Stomach smooth muscle (tissue), 2 donors: ENCODE data around the gene CLDN7.
A peak's percentile ranks its signal among the peaks of the same experiment; 100 is the strongest.

ENCODE experiments used
- H3K27ac ChIP-seq: one replicate; pipeline ENCODE4 v1.7.0; 2013; ENCODE audit warnings: mild to moderate bottlenecking, low read length, inconsistent platforms
- H3K27me3 ChIP-seq, 2 donors: one replicate each; pipeline ENCODE4 v1.7.0; 2013; ENCODE audit warnings: low read length in 2 of 2; ENCODE audit not compliant: insufficient read depth in 2 of 2, control insufficient read depth in 1 of 2
- H3K36me3 ChIP-seq, 2 donors: one replicate each; pipeline ENCODE4 v1.7.0; 2013; ENCODE audit warnings: low read length in 2 of 2; ENCODE audit not compliant: control insufficient read depth in 2 of 2, insufficient read depth in 2 of 2
- H3K4me1 ChIP-seq: one replicate; pipeline ENCODE4 v1.7.0; 2013; ENCODE audit warnings: low read length; ENCODE audit not compliant: control insufficient read depth, insufficient read depth
- H3K4me3 ChIP-seq, 2 donors: one replicate each; pipeline ENCODE4 v1.7.0; 2013; ENCODE audit warnings: low read length in 2 of 2
- H3K9ac ChIP-seq, 2 donors: one replicate each; pipeline ENCODE4 v1.7.0; 2013; ENCODE audit warnings: low read length in 2 of 2, mild to moderate bottlenecking in 1 of 2
- H3K9me3 ChIP-seq, 2 donors: one replicate each; pipeline ENCODE4 v1.7.0; 2013; ENCODE audit warnings: low read length in 2 of 2; ENCODE audit not compliant: control insufficient read depth in 2 of 2
- donor health status: healthy.
- donor health status: Pancreatic carcinoma.

The CLDN7 gene

GRCh38 chr17:7224110-7224509 is 38.2 kb downstream of the CLDN7 start:
- Histone ChIP-seq H3K27ac (no peak overlapping the region), H3K36me3 (peaks cover 47 to 57% of the 10 kb centered on the region in 2 donors), H3K9ac (no peak overlapping the region), H3K9me3 (no peaks in the 10 kb centered on the region), H3K4me1 (peaks cover 28% of the 10 kb centered on the region), H3K4me3 (no peak overlapping the region), H3K27me3 (no peaks in the 10 kb centered on the region)

GRCh38 chr17:7223375-7223774 is 38.9 kb downstream of the CLDN7 start:
- no peak overlapping the region for H3K9ac ChIP-seq

DNA sequence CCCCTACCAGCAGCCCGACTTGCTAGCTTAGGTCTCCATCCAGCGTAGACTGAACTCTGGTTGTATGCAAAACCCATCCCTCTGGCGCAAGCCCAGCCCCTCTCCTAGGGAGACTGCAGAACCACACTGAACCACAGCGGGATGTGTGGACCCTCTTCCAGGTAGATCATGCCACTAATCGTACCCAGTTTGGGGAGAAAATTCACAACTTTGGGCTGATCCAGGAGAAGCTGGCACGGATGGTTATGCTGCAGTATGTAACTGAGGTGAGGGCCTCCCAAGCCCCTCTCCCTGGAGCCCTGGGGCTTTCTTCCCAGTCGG is 39.3 kb downstream of the CLDN7 start:
- peaks cover 38% of the 10 kb centered on the region for H3K4me1 ChIP-seq
- no peak overlapping the region for H3K4me3 ChIP-seq
- H3K36me3 ChIP-seq = peaks cover 39 to 45% of the 10 kb centered on the region in 2 donors
- no peaks in the 10 kb centered on the region for H3K27me3 ChIP-seq
- H3K9me3 ChIP-seq = no peaks in the 10 kb centered on the region
- H3K9ac ChIP-seq = no peak overlapping the region
- H3K27ac ChIP-seq = no peak overlapping the region

More at GRCh38 chr17:7223375-7223774, 38.9 kb downstream of the CLDN7 start:
- Histone ChIP-seq H3K4me1 (peaks cover 34% of the 10 kb centered on the region), H3K4me3 (no peak overlapping the region), H3K27me3 (no peaks in the 10 kb centered on the region), H3K36me3 (peaks cover 43 to 50% of the 10 kb centered on the region in 2 donors), H3K27ac (no peak overlapping the region), H3K9me3 (no peaks in the 10 kb centered on the region)

GRCh38 chr17:7222093-7222971 is 39.9 kb downstream of the CLDN7 start:
- no peaks in the 10 kb centered on the region for H3K27me3 ChIP-seq
- H3K4me3 ChIP-seq = no peak overlapping the region
- H3K9me3 ChIP-seq = no peaks in the 10 kb centered on the region
- peaks cover 35 to 42% of the 10 kb centered on the region in 2 donors for H3K36me3 ChIP-seq
- H3K9ac ChIP-seq = no peak overlapping the region
- peaks cover 43% of the 10 kb centered on the region for H3K4me1 ChIP-seq
- H3K27ac ChIP-seq = peak overlapping the region; percentile 96

GRCh38 chr17:7221278-7222092 is 40.8 kb downstream of the CLDN7 start:
- Histone ChIP-seq H3K4me3 (peak overlapping the region in 1 of 2 donors; percentile 87), H3K27ac (peak overlapping the region; percentile 96)

DNA sequence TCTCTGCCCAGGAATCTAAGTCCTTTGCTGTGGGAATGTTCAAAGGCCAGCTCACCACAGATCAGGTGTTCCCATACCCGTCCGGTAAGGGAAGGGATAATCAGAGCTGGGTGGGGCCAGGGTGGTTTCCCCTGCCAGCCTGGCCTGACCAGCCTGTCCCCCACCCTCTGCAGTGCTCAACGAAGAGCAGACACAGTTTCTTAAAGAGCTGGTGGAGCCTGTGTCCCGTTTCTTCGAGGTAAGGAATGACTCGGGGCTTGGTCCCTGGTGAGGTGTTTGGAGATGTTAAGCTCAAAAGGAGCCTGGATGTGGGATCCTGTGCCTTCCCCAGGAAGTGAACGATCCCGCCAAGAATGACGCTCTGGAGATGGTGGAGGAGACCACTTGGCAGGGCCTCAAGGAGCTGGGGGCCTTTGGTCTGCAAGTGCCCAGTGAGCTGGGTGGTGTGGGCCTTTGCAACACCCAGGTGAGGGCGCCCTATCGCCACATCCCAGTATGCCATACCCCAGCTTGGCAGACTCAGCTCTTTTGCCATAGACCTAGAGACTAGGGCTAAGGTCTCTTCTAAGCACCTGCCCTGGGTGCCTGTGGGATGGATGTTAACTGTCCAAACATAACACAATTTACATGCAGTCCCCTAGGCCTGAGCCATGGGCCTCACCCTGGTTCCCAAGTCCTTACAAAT is 41.5 kb downstream of the CLDN7 start:
- peak overlapping the region; percentile 96 for H3K27ac ChIP-seq
- peaks cover 25 to 29% of the 10 kb centered on the region in 2 donors for H3K36me3 ChIP-seq
- H3K9me3 ChIP-seq = no peaks in the 10 kb centered on the region
- peak overlapping the region; percentile 92 for H3K9ac ChIP-seq
- no peaks in the 10 kb centered on the region for H3K27me3 ChIP-seq
- peaks cover 56% of the 10 kb centered on the region for H3K4me1 ChIP-seq
- H3K4me3 ChIP-seq = peak overlapping the region; percentile 87 to 93

More at GRCh38 chr17:7221278-7222092, 40.8 kb downstream of the CLDN7 start:
- Histone ChIP-seq H3K9ac (peak overlapping the region in 1 of 2 donors; percentile 92), H3K9me3 (no peaks in the 10 kb centered on the region), H3K36me3 (peaks cover 27 to 34% of the 10 kb centered on the region in 2 donors), H3K4me1 (peaks cover 49% of the 10 kb centered on the region), H3K27me3 (no peaks in the 10 kb centered on the region)

DNA sequence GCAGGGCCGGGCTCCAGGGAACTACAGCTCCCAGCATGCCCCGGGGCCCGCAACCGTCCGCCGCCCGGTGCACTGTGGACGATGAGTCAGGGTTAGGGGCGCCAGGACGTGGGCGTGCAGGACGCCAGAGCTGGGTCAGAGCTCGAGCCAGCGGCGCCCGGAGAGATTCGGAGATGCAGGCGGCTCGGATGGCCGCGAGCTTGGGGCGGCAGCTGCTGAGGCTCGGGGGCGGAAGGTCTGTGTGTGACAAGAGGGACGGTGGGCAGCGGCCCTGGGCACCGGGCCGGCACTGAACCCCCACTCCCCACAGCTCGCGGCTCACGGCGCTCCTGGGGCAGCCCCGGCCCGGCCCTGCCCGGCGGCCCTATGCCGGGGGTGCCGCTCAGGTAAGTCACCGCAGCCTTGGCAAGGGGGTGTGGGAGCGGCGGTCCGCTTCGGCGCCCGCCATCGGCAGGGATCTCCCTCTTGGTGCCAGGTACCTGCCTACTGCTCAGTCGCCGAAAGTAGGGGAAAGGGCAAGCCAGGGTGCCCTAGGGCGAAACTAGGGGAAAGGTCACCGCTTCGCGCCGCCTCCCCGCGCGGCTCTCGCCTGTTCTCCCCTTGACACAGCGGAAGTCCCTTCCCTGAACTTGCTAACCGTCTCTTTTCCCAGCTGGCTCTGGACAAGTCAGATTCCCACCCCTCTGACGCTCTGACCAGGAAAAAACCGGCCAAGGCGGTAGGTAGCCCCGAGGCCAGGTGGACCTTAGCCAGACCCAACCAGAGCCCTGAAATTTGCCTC is 42.3 kb downstream of the CLDN7 start, which contains the start of the genes ACADVL and DLG4:
Gene ACADVL (plus strand): TSS at position 127 of the 781 bp plus-strand sequence. CDS start 47 bp downstream, at position 174.
Gene DLG4 (minus strand): TSS at position 25 of the 781 bp plus-strand sequence.
- Histone ChIP-seq H3K9me3 (no peaks in the 10 kb centered on the region), H3K4me3 (peak within 1 kb of the TSS; percentile 87 to 93), H3K36me3 (peaks cover 25 to 26% of the 10 kb centered on the region in 2 donors), H3K27me3 (no peaks in the 10 kb centered on the region), H3K27ac (peak within 1 kb of the TSS; percentile 96), H3K4me1 (peaks cover 62% of the 10 kb centered on the region), H3K9ac (peak within 1 kb of the TSS; percentile 92)

- Histone ChIP-seq H3K27me3 (no peaks in the 10 kb centered on the region), H3K27ac (peak overlapping the region; percentile 96), H3K4me1 (peaks cover 68% of the 10 kb centered on the region), H3K36me3 (peaks cover 21 to 22% of the 10 kb centered on the region in 2 donors), H3K9ac (peak overlapping the region; percentile 92), H3K4me3 (peak overlapping the region; percentile 87 to 93), H3K9me3 (no peaks in the 10 kb centered on the region)
Observed at GRCh38 chr17:7219229-7219811, 43.0 kb downstream of the CLDN7 start.

DNA sequence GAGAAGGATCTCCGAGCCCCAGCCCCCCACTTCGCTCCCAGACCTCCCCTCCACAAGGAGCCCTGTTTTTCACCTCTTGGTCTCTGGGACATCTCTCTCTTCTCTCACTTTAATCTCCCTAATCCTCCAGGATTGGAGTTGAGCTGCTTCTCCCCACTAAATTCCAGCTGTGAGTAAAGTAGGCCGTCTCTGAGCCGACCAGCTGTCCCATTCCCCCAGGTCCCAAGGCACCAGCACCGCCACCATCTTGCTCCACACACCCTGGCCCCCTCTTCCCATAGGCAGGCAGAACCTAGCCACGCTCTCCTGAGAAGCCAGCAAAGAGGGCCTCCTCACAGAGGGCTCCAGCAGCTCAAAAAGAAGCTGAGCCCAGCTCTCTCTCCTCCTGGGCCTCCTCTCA is 43.5 kb downstream of the CLDN7 start:
- Histone ChIP-seq H3K36me3 (peaks cover 16 to 17% of the 10 kb centered on the region in 2 donors), H3K4me1 (peaks cover 73% of the 10 kb centered on the region), H3K27ac (peak overlapping the region; percentile 96), H3K9me3 (no peaks in the 10 kb centered on the region), H3K4me3 (no peak overlapping the region), H3K9ac (peak overlapping the region in 1 of 2 donors; percentile 36), H3K27me3 (no peaks in the 10 kb centered on the region)
